Upper lobe of left lung (tissue), 4 donors: ENCODE measurements around the gene ATG4B.

Experiments used
- EP300 ChIP-seq, 4 donors: sonication (generic); formaldehyde crosslinking; IDR thresholded peaks; one replicate each; pipeline ENCODE4 v1.5.1; 2017; ENCODE audit warnings: antibody characterized with exemption in 4 of 4, control low read depth in 2 of 4
- POLR2A ChIP-seq, 4 donors: fragments of 450-650 bp; IDR thresholded peaks; one replicate each; pipeline ENCODE4 v1.5.1; 2016 to 2017; ENCODE audit warnings: antibody characterized with exemption in 4 of 4, mild to moderate bottlenecking in 2 of 4
- POLR2AphosphoS5 ChIP-seq, 2 donors: sonication (generic); formaldehyde crosslinking; IDR thresholded peaks; one replicate each; pipeline ENCODE4 v1.5.1; 2017; ENCODE audit warnings: antibody characterized with exemption in 2 of 2

- peak; percentile 87 to 97 for TF ChIP-seq POLR2AphosphoS5 (IDR thresholded peaks at IDR 0.05)
- peak in 1 of 4 donors; percentile 81 for TF ChIP-seq POLR2A (IDR thresholded peaks at IDR 0.05)
- no peak for TF ChIP-seq EP300 (IDR thresholded peaks at IDR 0.05)
Observed at GRCh38 chr2:241637018-241637794, at the start of gene ATG4B, which contains the start of gene THAP4.
